Measurements from ENCODE around the gene FAM8A1. TPM values are rescaled to one million over a fixed set of nuclear protein-coding genes. Genes with fewer than 3 reads are reported as not detected.
A peak's percentile ranks its signal among the peaks of the same experiment; 100 is the strongest.

The FAM8A1 gene
- total RNA-seq, 6 experiments from 2014 or later: 27.5 to 51.4 (median 41.3) TPM

DNA sequence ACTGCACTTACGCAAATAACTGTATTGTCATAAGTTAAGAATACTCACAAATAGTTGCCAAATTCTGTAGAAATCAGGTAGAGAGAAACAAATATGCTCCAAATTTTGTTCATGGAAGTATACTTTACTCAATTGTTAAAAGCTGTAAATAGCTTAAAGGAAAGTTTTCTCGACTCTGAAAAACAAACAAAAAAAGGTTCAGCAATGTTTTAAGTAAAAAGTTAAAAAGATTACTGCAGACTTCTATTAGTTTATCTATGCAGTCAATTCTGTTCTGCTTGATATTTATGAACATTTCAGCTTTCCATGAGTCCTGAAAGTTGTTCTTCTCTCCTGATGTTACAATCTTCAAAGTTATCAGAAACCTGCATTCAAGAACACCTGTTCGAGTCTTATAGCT lies 37.5 kb upstream of the FAM8A1 start:
- DNase-seq (no peak), ATAC-seq (no peak)
- TF ChIP-seq CTCF (IDR thresholded peaks at IDR 0.05): no peak
- no peak for TF ChIP-seq POLR2A (IDR thresholded peaks at IDR 0.05)
- Histone ChIP-seq H3K36me3 (no peaks in the 10 kb centered on the region), H3K27me3 (no peaks in the 10 kb centered on the region), H3K9me3 (no peaks in the 10 kb centered on the region), H3K27ac (no peak overlapping the region), H3K4me1 (no peaks in the 10 kb centered on the region), H3K4me3 (no peak overlapping the region)
- intact Hi-C loops (cut with DNase I): no loop called here
- 73% methylated on average over 3 of the region's 3 CpGs for WGBS (ENCODE audit: insufficient coverage, low coverage, low lambda C conversion rate, missing lambda C conversion rate)

DNA sequence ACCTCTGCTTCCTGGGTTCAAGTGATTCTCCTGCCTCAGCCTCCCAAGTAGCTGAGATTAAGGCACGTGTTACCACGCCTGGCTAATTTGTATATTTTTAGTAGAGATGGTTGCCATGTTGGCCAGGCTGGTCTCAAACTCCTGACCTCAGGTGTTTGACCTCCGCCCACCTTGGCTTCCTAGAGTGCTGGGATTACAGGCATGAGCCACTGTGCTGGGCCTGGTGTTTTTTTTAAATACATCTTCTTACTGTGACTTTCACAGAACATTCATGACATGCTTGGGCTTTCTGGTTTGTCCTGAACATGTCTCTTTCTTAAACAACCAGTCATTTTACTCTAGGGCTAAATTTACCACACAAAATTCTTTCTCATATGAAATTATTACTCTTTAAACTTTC lies 34.7 kb upstream of the FAM8A1 start:
- TF ChIP-seq POLR2A (IDR thresholded peaks at IDR 0.05) (no peak), CTCF (IDR thresholded peaks at IDR 0.05) (no peak)
- no peak overlapping the region for H3K4me3 ChIP-seq
- H3K27me3 ChIP-seq: no peaks in the 10 kb centered on the region
- no peak for DNase-seq
- no peak for ATAC-seq
- intact Hi-C loops (cut with DNase I): no loop called here
- no peaks in the 10 kb centered on the region for H3K9me3 ChIP-seq
- no peak overlapping the region for H3K27ac ChIP-seq
- H3K4me1 ChIP-seq: peaks cover 0 to 6% (median 2%) of the 10 kb centered on the region in 4 donors
- H3K36me3 ChIP-seq: no peaks in the 10 kb centered on the region
- WGBS (ENCODE audit: insufficient coverage, low coverage, low lambda C conversion rate, missing lambda C conversion rate): 80% methylated on average over 1 of the region's 3 CpGs

- Histone ChIP-seq H3K27ac (no peak overlapping the region), H3K36me3 (no peaks in the 10 kb centered on the region), H3K4me1 (peaks cover 0 to 10% (median 5%) of the 10 kb centered on the region in 4 donors), H3K9me3 (no peaks in the 10 kb centered on the region), H3K27me3 (no peaks in the 10 kb centered on the region), H3K4me3 (no peak overlapping the region)
- WGBS (ENCODE audit: insufficient coverage, low coverage, low lambda C conversion rate, missing lambda C conversion rate): 59% methylated on average over 7 of the region's 8 CpGs
- peak in 3 of 4 donors; percentile 43 to 90 (median 44) for ATAC-seq
- no peak for DNase-seq
- no peak for TF ChIP-seq CTCF (IDR thresholded peaks at IDR 0.05)
- no peak for TF ChIP-seq POLR2A (IDR thresholded peaks at IDR 0.05)
- intact Hi-C loops (cut with DNase I): no loop called here
These were observed 25.1 kb upstream of the FAM8A1 start for GRCh38 chr6:17574866-17575560.

DNA sequence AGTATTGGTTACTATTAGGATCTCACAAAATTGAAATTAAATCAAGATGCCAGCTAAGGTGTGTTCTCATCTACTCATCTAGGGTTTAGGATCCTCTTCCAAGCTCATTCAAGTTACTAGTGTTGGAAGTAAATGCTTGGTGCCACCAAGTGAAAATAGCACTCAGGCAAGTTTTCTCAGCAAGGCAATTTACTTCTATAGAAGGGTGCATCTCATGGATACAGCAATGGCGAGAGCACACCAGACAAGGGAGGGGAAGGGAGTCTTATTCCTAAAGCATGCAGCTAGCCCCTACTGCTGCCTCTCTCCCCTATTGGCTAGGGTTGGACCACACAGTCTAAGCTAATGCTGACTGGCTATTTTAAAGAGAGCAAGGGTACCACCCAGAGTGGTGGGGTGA lies 23.0 kb upstream of the FAM8A1 start:
- TF ChIP-seq CTCF (IDR thresholded peaks at IDR 0.05) (no peak), POLR2A (IDR thresholded peaks at IDR 0.05) (no peak)
- ATAC-seq (no peak), DNase-seq (no peak)
- Histone ChIP-seq H3K4me3 (no peak overlapping the region), H3K4me1 (no peaks in the 10 kb centered on the region), H3K27ac (no peak overlapping the region), H3K36me3 (no peaks in the 10 kb centered on the region), H3K27me3 (no peaks in the 10 kb centered on the region), H3K9me3 (no peaks in the 10 kb centered on the region)
- intact Hi-C loops (cut with DNase I): no loop called here
- 100% methylated on average over 1 of the region's 1 CpG for WGBS (ENCODE audit: insufficient coverage, low coverage, low lambda C conversion rate, missing lambda C conversion rate)

All from right lobe of liver (tissue), 6 donors.